Mesothelial cell of epicardium (in vitro differentiated cells): ENCODE data around the gene MBOAT7. TPM values are rescaled to one million over a fixed set of nuclear protein-coding genes. Genes with fewer than 3 reads are reported as not detected.
"Not testable (repeated sequence)": the region's sequence is repeated elsewhere in the genome, so short reads cannot be mapped to it uniquely, and the experiment has no call there.

Source experiments
- DNase-seq, 2 experiments: peaks; one replicate each; pipeline ENCODE4 v3.0.0; 2021; ENCODE audit warnings: low spot score in 2 of 2; ENCODE audit not compliant: unreplicated experiment in 2 of 2
- H3K27ac Mint-ChIP-seq: 2 replicates; pipeline ENCODE4 v1.8.0; 2021; ENCODE audit warnings: mixed read lengths
- H3K27me3 Mint-ChIP-seq: 2 replicates; pipeline ENCODE4 v1.8.0; 2021; ENCODE audit warnings: low read depth, mixed read lengths
- H3K36me3 Mint-ChIP-seq: 2 replicates; pipeline ENCODE4 v1.8.0; 2021; ENCODE audit warnings: mixed read lengths
- H3K4me1 Mint-ChIP-seq: 2 replicates; pipeline ENCODE4 v1.8.0; 2021; ENCODE audit warnings: mixed read lengths
- H3K4me3 Mint-ChIP-seq: 2 replicates; pipeline ENCODE4 v1.8.0; 2021; ENCODE audit warnings: mild to moderate bottlenecking, moderate library complexity, mixed read lengths
- H3K9me3 Mint-ChIP-seq: 2 replicates; pipeline ENCODE4 v1.8.0; 2021; ENCODE audit warnings: mixed read lengths
- CTCF ChIP-seq: fragments of 200-600 bp; sonication (generic); IDR thresholded peaks from one replicate; pipeline ENCODE4 v1.5.0; 2021; ENCODE audit warnings: antibody characterized with exemption; ENCODE audit not compliant: unreplicated experiment
- total RNA-seq: library from RNA; stranded (reverse); gene quantifications from 3 replicates; pipeline ENCODE4 v1.2.1, GENCODE V29; 2021

The MBOAT7 gene
- 102 to 113 TPM (median 110 TPM) in 3 replicates for total RNA-seq

GRCh38 chr19:54189145-54189734 lies at the start of gene MBOAT7:
MBOAT7 (minus strand) TSS chr19:54189580; CDS start chr19:54188508, 1,072 bp downstream.
- no peak for TF ChIP-seq CTCF
- peak in 1 of 2 experiments; percentile 70 for DNase-seq

GRCh38 chr19:54233941-54234340 lies 44.6 kb upstream of the MBOAT7 start:
- no peak overlapping the region for H3K4me3 Mint-ChIP-seq
- DNase-seq, result no peak
- no peaks in the 10 kb centered on the region for H3K4me1 Mint-ChIP-seq
- H3K9me3 Mint-ChIP-seq, result peaks cover 12% of the 10 kb centered on the region
- no peak for TF ChIP-seq CTCF
- H3K27me3 Mint-ChIP-seq, result peaks cover 75% of the 10 kb centered on the region
- H3K27ac Mint-ChIP-seq, result no peak overlapping the region
- no peaks in the 10 kb centered on the region for H3K36me3 Mint-ChIP-seq

More at GRCh38 chr19:54189145-54189734, at the start of gene MBOAT7:
- Mint-ChIP-seq H3K4me1 (peaks cover 31% of the 10 kb centered on the region), H3K27ac (peak within 1 kb of the TSS; percentile 100), H3K4me3 (peak within 1 kb of the TSS; percentile 81), H3K36me3 (peaks cover 5% of the 10 kb centered on the region), H3K27me3 (no peaks in the 10 kb centered on the region), H3K9me3 (no peaks in the 10 kb centered on the region)

- Mint-ChIP-seq H3K4me3 (no peak overlapping the region), H3K36me3 (no peaks in the 10 kb centered on the region), H3K4me1 (no peaks in the 10 kb centered on the region), H3K27ac (no peak overlapping the region), H3K27me3 (peaks cover 60% of the 10 kb centered on the region), H3K9me3 (peaks cover 18% of the 10 kb centered on the region)
- TF ChIP-seq CTCF, result peak; percentile 93
- peak; percentile 76 to 94 for DNase-seq
Measured at GRCh38 chr19:54231077-54231931, 41.9 kb upstream of the MBOAT7 start.

GRCh38 chr19:54230031-54230430 lies 40.7 kb upstream of the MBOAT7 start:
- Mint-ChIP-seq H3K27me3 (peaks cover 51% of the 10 kb centered on the region), H3K4me1 (no peaks in the 10 kb centered on the region), H3K36me3 (no peaks in the 10 kb centered on the region)

GRCh38 chr19:54229146-54229545 lies 39.8 kb upstream of the MBOAT7 start:
- DNase-seq, result no peak
- Mint-ChIP-seq H3K27me3 (peaks cover 46% of the 10 kb centered on the region), H3K9me3 (peaks cover 11% of the 10 kb centered on the region), H3K4me3 (no peak overlapping the region), H3K4me1 (no peaks in the 10 kb centered on the region), H3K27ac (no peak overlapping the region), H3K36me3 (no peaks in the 10 kb centered on the region)
- TF ChIP-seq CTCF, result no peak

More at GRCh38 chr19:54230031-54230430, 40.7 kb upstream of the MBOAT7 start:
- Mint-ChIP-seq H3K27ac (no peak overlapping the region), H3K4me3 (no peak overlapping the region), H3K9me3 (peaks cover 17% of the 10 kb centered on the region)
- no peak for TF ChIP-seq CTCF
- no peak for DNase-seq

GRCh38 chr19:54224619-54225018 lies 35.2 kb upstream of the MBOAT7 start:
- not testable (repeated sequence) for H3K4me3 Mint-ChIP-seq, H3K27ac Mint-ChIP-seq, H3K9me3 Mint-ChIP-seq, DNase-seq, H3K36me3 Mint-ChIP-seq
- Mint-ChIP-seq H3K27me3 (peaks cover 28% of the 10 kb centered on the region), H3K4me1 (peaks cover 11% of the 10 kb centered on the region)

- H3K36me3 Mint-ChIP-seq, H3K27ac Mint-ChIP-seq, H3K4me3 Mint-ChIP-seq, DNase-seq, H3K9me3 Mint-ChIP-seq: not testable (repeated sequence)
- H3K27me3 Mint-ChIP-seq, result peaks cover 24% of the 10 kb centered on the region
- peaks cover 11% of the 10 kb centered on the region for H3K4me1 Mint-ChIP-seq
Measured at GRCh38 chr19:54223937-54224281, 34.5 kb upstream of the MBOAT7 start.

GRCh38 chr19:54223277-54223936 lies 34.0 kb upstream of the MBOAT7 start:
- Mint-ChIP-seq H3K4me1 (peaks cover 11% of the 10 kb centered on the region), H3K27ac (peak overlapping the region; percentile 5), H3K27me3 (peaks cover 22% of the 10 kb centered on the region)
- H3K9me3 Mint-ChIP-seq, H3K4me3 Mint-ChIP-seq, DNase-seq, H3K36me3 Mint-ChIP-seq: not testable (repeated sequence)
